ENCODE measurements around the gene PTBP1.

- TF ChIP-seq POLR2AphosphoS5 (IDR thresholded peaks at IDR 0.05; ENCODE audit: insufficient read depth, low read depth, low read length): no peak
- TF ChIP-seq, protein P1, sequence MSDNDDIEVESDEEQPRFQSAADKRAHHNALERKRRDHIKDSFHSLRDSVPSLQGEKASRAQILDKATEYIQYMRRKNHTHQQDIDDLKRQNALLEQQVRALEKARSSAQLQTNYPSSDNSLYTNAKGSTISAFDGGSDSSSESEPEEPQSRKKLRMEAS (IDR thresholded peaks at IDR 0.05; ENCODE audit: insufficient read depth, insufficient read length): no peak
- TF ChIP-seq, protein P2, sequence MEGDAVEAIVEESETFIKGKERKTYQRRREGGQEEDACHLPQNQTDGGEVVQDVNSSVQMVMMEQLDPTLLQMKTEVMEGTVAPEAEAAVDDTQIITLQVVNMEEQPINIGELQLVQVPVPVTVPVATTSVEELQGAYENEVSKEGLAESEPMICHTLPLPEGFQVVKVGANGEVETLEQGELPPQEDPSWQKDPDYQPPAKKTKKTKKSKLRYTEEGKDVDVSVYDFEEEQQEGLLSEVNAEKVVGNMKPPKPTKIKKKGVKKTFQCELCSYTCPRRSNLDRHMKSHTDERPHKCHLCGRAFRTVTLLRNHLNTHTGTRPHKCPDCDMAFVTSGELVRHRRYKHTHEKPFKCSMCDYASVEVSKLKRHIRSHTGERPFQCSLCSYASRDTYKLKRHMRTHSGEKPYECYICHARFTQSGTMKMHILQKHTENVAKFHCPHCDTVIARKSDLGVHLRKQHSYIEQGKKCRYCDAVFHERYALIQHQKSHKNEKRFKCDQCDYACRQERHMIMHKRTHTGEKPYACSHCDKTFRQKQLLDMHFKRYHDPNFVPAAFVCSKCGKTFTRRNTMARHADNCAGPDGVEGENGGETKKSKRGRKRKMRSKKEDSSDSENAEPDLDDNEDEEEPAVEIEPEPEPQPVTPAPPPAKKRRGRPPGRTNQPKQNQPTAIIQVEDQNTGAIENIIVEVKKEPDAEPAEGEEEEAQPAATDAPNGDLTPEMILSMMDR (IDR thresholded peaks at IDR 0.05; ENCODE audit: extremely low read depth in 1 of 2, insufficient read depth in 1 of 2, low read depth in 1 of 2, low read length in 2 of 2): no peak
- no peak for TF ChIP-seq EZH2 (IDR thresholded peaks at IDR 0.05; ENCODE audit: borderline replicate concordance, low read depth, low read length, severe bottlenecking)
Observed at GRCh38 chr19:853014-853585, 55.8 kb downstream of the PTBP1 start.

Data from endothelial cell of umbilical vein (primary cell).